GM10847 (cell line): Measurements from ENCODE around the gene BEND6.

Experiments
- POLR2A ChIP-seq: IDR thresholded peaks from 2 replicates; pipeline ENCODE4 v1.6.1; 2011; ENCODE audit not compliant: insufficient read length; ENCODE audit errors: extremely low read depth

BEND6 gene

DNA sequence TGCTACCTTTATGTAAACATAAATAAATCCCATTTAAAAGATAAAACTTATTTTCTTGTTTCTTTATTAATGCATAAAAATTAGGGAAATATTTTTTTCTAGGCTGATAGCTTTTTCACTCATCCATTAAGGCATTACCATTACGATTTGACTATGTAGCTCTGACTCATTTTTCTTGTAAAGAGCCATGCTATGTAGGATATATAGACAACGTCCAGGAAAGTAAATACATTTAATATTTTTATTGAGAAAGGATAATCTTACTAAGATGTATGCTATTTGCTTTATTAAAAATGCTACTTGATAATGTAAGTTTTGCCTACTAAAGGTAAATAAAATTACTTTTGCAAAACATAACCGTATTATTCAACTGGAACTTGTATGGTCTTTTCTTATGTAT, 72.4 kb downstream of the BEND6 start:
- TF ChIP-seq POLR2A = no peak

DNA sequence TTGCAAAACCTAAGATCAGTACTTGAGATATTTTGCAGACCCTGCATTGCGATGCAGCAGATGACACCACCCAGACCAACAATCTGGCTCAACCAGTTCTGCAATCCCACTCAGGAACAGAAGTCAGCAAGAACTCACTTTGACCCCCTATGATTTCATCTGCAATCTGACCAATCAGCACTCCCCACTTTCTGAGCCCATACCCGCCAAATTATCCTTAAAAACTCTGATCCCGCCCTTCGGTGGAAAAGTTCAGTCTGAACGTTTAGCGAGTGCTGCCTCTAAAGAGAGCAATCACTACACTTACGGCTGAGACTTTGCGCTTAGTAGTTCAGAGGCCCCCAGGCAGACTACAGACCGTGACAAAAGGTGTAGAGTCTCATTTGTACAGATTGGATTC, 74.3 kb downstream of the BEND6 start:
- no peak for TF ChIP-seq POLR2A

- no peak for TF ChIP-seq POLR2A
These were observed 78.3 kb downstream of the BEND6 start for GRCh38 chr6:57033228-57033627.

GRCh38 chr6:57035549-57035948, 80.6 kb downstream of the BEND6 start:
- no peak for TF ChIP-seq POLR2A

- TF ChIP-seq POLR2A = no peak
These were observed 84.0 kb downstream of the BEND6 start for GRCh38 chr6:57038906-57039305.

DNA sequence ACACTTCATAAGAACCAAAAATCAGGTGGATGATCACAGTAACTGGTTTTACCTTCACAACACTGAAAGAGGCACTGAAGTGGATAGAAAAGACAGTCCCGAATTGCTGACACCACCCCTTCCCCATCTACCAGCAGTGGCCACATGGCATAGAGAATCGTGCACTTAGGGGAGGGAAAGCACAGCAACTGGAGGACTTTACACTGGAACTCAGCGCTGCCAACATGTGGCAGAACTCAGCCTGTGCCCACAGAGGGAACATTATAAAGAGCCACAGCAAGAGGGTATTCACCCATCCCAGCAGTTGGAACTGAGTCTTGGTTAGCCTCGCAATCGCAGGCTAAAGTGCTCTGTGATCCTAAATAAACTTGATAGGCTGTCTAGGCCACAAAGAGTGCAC, 85.1 kb downstream of the BEND6 start:
- TF ChIP-seq POLR2A = no peak

DNA sequence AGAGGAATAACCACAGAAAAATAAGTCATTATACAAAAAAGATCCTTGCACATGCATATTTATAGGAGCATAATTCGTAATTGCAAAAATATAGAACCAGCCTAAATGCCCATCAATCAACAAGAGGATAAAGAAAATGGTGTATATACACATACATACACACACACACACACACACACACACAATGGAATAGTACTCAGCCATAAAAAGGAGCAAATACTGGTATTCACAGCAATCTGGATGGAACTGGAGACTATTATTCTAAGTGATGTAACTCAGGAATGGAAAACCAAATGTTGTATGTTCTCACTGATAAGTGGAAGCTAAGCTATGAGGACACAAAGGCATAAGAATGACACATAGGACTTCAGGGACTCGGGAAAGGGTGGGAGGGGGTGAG, 89.7 kb downstream of the BEND6 start:
- no peak for TF ChIP-seq POLR2A

DNA sequence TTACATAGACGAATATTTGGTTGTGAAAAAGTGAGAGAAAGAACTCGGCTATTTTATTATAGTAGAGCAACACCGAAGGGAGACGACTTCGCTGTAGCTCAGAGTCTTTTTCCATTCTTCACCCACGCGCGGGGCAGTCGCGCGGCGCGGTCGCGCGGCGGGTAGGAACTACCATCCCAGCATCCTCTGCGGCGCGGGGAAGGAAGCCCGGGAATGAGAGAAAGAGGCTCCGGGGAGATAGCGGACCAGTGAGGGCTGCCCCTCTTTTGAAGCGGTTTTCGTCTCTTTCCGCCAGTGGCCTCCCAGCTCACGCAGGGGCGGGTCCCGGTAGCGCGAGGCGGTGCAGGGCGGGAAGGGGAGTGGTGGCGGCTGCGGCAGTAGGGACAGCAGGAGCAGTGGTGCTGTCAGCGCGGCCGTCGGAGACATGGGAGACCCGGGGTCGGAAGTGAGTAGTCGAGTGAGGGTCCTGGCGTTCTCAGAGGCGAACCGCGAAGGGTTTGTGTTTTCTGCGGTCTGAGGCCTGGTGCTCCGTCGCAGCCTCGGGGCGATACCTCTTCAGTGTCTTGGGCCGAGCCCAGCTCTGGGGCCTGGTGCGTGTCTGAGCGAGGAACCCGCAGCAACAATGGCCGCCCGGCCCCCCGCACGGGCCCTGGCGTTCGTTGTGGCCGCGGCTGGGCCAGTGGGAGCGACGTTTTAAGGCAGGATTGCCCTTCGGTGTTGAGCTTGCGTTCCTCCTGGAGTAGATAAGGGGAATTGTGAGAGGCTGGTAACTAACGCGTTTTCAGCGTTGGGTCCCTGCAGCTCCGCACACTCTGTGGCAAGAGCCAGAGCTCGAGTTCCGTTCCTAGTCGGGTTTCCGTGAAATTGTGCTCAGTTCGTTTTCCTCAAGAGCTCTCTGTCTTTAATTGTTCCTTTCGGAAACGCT, 91.7 kb downstream of the BEND6 start, which contains the start of gene KIAA1586:
KIAA1586 (plus strand) TSS at position 362 of the 925 bp plus-strand sequence; CDS start at position 425, 63 bp downstream.
- peak; percentile 62 for TF ChIP-seq POLR2A

DNA sequence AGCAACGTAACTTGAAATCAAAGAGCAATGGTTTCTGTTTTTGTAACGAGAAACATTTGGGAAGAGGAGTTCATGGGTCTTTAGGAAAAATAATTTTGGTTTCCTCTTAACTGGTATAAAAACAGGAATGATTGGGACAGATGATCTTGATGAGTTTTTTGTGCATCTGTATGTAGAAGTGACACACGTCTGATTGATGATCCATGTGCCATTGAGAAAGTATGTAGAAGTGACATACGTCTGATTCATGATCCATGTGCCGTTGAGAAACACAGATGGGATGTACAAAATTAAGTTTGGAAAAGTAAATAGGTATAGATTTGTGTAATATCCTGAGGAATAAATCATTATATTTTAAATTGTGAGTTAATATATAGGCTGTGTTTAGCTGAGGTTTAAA, 93.7 kb downstream of the BEND6 start:
- no peak for TF ChIP-seq POLR2A

DNA sequence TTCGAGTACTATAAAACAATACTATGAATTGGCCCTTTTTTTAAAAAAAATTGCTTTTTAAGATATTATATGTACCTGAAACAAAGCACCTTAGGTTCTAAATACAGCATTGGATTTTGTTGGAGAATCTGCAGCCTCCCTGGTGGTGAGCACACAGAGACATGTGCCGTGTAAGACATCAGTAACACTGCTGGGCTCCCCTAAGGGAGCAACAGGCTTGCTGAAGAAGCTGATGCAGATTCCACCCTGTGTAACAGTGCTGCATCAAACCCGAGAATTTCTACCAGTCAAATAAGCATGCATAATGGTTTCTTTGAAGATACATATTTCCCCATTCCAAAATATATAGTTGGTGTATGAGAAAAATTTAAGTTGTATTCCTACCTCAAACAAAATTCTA, 108.9 kb downstream of the BEND6 start:
- TF ChIP-seq POLR2A = no peak

- TF ChIP-seq POLR2A = no peak
These were observed 109.9 kb downstream of the BEND6 start for GRCh38 chr6:57064809-57065208.

DNA sequence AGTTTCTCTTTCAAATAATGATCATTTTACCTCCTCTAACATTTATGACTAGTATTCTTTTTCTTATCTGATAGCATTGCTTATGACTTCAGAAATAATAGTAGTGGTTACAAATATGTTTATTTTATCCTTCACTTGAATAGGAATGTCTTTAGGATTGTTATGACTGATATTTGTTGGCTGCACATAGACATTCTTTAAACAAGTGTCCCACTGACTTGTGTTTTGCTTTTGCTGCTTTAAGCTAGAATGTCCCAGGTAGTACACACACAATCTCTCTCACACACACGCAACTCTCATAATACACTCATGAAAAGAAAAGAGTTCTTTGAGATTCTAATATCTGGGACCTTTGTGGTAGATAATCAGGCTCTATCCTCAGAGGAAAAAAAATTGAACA, 113.2 kb downstream of the BEND6 start:
- TF ChIP-seq POLR2A = no peak

GRCh38 chr6:57069228-57069627, 114.3 kb downstream of the BEND6 start:
- TF ChIP-seq POLR2A = no peak

- TF ChIP-seq POLR2A = no peak
These were observed 115.0 kb downstream of the BEND6 start for GRCh38 chr6:57069920-57070331.

DNA sequence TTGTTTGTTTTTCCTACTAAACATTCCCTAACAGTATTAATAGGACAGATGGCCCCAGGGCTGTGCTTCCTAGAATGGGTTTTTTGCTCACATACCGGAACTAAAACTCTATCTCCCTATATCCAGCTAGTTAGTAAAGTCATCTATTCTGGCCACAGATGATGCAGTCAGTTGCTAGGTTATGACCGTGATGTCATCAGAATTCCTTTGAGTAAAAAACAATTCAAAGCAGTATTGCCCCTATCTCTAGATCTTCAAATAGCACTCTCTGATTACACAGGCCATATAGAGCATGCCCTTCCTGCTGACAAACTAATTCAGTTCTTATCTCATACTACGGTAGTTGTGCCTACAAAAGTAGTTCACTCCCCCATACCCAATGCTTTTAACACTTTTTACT, 117.2 kb downstream of the BEND6 start:
- TF ChIP-seq POLR2A = no peak

DNA sequence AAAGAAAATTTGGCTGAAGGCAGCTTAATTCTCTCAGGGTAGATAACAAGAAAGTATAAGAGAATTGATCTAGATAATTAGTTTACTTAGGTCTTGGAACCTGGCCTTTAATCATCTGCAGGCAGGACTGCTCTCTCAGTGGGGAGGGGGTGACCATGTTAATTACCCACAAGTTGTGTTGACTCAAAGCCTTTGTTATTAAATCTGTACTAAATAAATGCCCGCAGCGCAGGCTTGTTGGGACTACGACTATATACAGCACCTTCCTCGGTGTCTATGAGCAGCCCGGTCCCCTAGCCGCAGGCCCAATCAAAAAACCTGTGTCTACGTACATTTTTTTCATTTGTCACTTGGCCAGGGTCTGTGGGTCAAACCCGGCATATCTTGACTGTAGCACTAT, 119.5 kb downstream of the BEND6 start:
- TF ChIP-seq POLR2A = no peak

DNA sequence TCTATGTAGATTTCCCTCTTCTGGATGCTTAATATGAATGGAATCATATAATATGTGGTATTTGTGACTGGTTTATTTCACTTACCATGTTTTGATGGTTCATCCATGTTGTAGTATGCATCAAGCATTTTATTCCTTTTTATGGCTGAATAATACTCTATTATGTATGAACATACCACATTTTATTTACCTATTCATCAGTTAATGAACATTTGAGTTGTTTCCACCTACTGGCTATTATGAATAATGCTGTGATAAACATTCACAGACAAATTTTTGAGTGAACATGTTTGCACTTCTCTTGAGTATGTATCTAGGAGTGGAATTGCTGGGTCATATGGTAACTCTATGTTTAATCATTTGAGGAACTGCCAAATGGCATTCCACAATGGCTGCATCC, 120.2 kb downstream of the BEND6 start:
- no peak for TF ChIP-seq POLR2A
